Tibial artery (tissue), 4 donors: ENCODE measurements around the gene KRTAP1-5.
"Not testable (repeated sequence)": the region's sequence is repeated elsewhere in the genome, so short reads cannot be mapped to it uniquely, and the experiment has no call there.

Experiments
- DNase-seq, 2 donors: peaks; one replicate each; pipeline ENCODE4 v3.0.0-alpha.2; 2019
- H3K27ac ChIP-seq, 2 donors: fragments of 200-600 bp; sonication (generic) in 1 of 2; 1 replicate in 1 of 2; 2 replicates in 1 of 2; pipeline ENCODE4 v1.5.1; 2018 to 2019; ENCODE audit warnings: mild to moderate bottlenecking in 1 of 2
- H3K27me3 ChIP-seq, 2 donors: fragments of 200-600 bp; sonication (generic) in 1 of 2; one replicate each; pipeline versions ENCODE4 v1.5.1 to v1.6.0; 2016 to 2019
- H3K36me3 ChIP-seq, 3 donors: fragments of 200-600 bp; sonication (generic) in 2 of 3; one replicate each; pipeline ENCODE4 v1.5.1; 2016 to 2019; ENCODE audit warnings: mild to moderate bottlenecking in 2 of 3
- H3K4me1 ChIP-seq, 4 donors: fragments of 200-600 bp; sonication (generic) in 2 of 4; 1 replicate in 3 of 4; 2 replicates in 1 of 4; pipeline ENCODE4 v1.5.1; 2016 to 2019
- H3K4me3 ChIP-seq, 2 donors: fragments of 200-600 bp; sonication (generic) in 1 of 2; 1 replicate in 1 of 2; 2 replicates in 1 of 2; pipeline ENCODE4 v1.5.1; 2018 to 2019; ENCODE audit warnings: mild to moderate bottlenecking in 2 of 2
- H3K9me3 ChIP-seq, 3 donors: fragments of 200-600 bp; sonication (generic) in 1 of 3; one replicate each; pipeline ENCODE4 v1.5.1; 2016 to 2019
- intact Hi-C: fragments of 100-400 bp; cut with DNase I; formaldehyde crosslinking; loops from one replicate; pipeline ENCODE4 v1.15.0; 2023; ENCODE audit warnings: low total_unique reads
- TF ChIP-seq, protein P1 (sequence below), 2 experiments: fragments of 200-600 bp in 1 of 2; fragments of 450-650 bp in 1 of 2; IDR thresholded peaks; one replicate each; pipeline ENCODE4 v1.5.1; 2017 to 2019; ENCODE audit warnings: antibody characterized with exemption in 2 of 2, mild to moderate bottlenecking in 1 of 2, moderate library complexity in 1 of 2

Gene KRTAP1-5

DNA sequence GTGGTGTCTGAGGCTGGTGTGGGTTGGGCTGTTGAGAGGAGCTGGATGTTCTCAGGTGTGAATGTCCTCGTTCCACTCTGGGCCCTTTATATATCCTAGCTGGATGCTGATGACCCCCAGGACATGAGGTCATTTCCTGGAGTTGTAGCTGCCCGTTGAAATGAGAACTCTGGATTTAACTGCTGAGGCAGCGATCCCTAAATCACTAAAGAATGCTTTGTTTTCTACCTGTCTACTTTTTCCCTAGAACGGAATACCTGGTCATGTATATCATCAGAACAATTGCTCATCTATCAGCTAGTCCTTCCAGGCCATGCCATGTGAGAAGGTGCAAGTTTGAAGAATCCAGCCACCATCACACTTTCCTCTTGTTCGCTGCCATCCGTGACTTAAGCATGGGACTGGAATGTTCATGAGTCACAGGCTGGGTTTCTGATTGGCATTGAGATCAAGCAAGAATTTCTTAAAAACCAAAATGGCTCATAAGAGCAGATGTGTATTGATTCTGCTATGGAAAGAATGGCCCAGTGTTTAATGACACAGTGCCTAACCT, 33.1 kb upstream of the KRTAP1-5 start, which contains the start of gene KRTAP2-3:
Gene KRTAP2-3 (minus strand): TSS at position 63 of the 553 bp plus-strand sequence. CDS start 64 bp downstream, outside the sequence.
- Histone ChIP-seq H3K27ac (peak within 1 kb of the TSS in 1 of 2 donors; percentile 57), H3K4me1 (peaks cover 0 to 34% (median 11%) of the 10 kb centered on the region in 4 donors), H3K36me3 (no peaks in the 10 kb centered on the region), H3K9me3 (no peaks in the 10 kb centered on the region), H3K4me3 (no peak within 1 kb of the TSS), H3K27me3 (no peaks in the 10 kb centered on the region)
- TF ChIP-seq, protein P1, sequence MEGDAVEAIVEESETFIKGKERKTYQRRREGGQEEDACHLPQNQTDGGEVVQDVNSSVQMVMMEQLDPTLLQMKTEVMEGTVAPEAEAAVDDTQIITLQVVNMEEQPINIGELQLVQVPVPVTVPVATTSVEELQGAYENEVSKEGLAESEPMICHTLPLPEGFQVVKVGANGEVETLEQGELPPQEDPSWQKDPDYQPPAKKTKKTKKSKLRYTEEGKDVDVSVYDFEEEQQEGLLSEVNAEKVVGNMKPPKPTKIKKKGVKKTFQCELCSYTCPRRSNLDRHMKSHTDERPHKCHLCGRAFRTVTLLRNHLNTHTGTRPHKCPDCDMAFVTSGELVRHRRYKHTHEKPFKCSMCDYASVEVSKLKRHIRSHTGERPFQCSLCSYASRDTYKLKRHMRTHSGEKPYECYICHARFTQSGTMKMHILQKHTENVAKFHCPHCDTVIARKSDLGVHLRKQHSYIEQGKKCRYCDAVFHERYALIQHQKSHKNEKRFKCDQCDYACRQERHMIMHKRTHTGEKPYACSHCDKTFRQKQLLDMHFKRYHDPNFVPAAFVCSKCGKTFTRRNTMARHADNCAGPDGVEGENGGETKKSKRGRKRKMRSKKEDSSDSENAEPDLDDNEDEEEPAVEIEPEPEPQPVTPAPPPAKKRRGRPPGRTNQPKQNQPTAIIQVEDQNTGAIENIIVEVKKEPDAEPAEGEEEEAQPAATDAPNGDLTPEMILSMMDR (IDR thresholded peaks at IDR 0.05), result no peak
- intact Hi-C loops, result no loop called here
- DNase-seq, result no peak

DNA sequence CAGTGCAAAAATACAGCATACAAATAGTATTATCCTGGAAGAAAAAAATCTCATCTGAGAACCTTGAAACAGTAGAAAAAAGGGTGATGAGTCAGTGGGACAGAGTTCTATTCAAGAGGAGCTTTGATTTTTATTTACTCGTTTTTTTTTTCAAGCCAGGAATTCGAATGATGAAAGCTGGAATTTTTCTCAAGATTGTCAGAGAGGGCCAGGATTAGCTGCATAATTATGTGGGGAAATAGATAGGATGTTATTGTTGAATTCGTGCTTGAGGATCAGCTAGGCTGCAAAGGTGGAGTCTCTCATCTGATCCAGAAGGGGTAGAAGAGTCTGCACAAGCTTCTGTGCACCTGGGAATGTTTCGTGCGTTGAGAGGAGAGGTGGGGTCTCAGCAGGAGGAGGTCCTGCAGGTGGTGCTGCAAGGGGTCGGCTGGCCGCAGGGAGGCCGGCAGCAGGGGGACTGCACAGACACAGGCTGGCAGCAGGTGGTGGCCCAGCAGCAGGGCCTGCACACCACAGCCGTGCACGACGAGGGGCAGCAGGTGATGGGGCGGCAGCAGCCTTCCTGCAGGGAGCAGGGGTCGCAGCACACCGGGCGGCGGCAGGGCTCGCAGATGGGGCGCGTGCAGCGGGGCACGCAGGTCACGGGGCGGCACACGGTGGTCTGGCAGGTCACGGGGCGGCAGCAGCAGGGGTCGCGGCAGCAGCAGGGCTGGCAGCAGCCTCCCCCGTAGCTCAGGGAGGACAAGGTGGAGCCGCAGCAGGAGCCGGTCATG, 32.5 kb upstream of the KRTAP1-5 start:
- H3K27me3 ChIP-seq, intact Hi-C loops, H3K36me3 ChIP-seq, DNase-seq, H3K9me3 ChIP-seq, H3K27ac ChIP-seq, H3K4me3 ChIP-seq: not testable (repeated sequence)
- peaks cover 0 to 34% (median 11%) of the 10 kb centered on the region in 4 donors for H3K4me1 ChIP-seq

DNA sequence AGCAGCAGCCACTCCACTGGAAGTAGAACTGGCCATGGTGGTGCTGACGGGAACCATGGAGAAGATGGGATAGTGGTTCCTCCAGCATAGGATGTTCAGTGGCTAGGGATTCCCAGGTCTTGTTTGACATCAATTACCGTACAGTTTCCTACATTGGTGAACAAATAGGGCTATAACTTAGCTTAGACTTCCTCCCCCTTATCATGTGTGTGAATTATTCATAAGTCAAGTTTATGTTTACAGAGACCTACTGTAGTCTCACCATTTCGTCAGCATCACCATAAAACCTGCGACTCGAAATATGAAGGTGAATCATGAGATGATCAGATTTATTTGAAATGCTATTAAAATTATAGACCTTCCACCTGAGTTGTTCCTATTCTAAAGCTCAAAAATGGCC, 31.7 kb upstream of the KRTAP1-5 start:
- intact Hi-C loops, result no loop called here
- no peaks in the 10 kb centered on the region for H3K36me3 ChIP-seq
- H3K4me1 ChIP-seq, result peaks cover 0 to 34% (median 11%) of the 10 kb centered on the region in 4 donors
- H3K4me3 ChIP-seq, result no peak overlapping the region
- TF ChIP-seq, protein P1 (IDR thresholded peaks at IDR 0.05), result no peak
- H3K27ac ChIP-seq, result no peak overlapping the region
- no peaks in the 10 kb centered on the region for H3K9me3 ChIP-seq
- DNase-seq, result no peak
- no peaks in the 10 kb centered on the region for H3K27me3 ChIP-seq

DNA sequence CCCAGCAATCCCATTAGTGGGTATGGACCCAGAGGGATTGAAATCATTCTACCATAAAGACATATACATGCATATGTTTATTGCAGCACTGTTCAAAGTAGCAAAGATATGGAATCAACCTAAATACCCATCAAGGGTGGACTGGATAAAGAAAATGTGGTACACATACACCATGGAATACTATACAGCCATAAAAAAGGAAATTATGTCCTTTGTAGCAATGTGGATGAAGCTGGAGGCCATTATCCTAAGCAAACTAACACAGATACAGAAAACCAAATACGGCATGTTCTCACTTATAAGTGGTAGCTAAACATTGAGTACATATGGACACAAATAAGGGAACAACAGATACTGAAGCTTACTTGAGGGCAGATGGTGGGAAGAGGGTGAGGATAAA, 30.5 kb upstream of the KRTAP1-5 start:
- H3K27me3 ChIP-seq, result no peaks in the 10 kb centered on the region
- no peaks in the 10 kb centered on the region for H3K9me3 ChIP-seq
- intact Hi-C loops, result no loop called here
- peaks cover 0 to 25% (median 11%) of the 10 kb centered on the region in 4 donors for H3K4me1 ChIP-seq
- TF ChIP-seq, protein P1 (IDR thresholded peaks at IDR 0.05), result no peak
- no peak overlapping the region for H3K27ac ChIP-seq
- no peak overlapping the region for H3K4me3 ChIP-seq
- no peaks in the 10 kb centered on the region for H3K36me3 ChIP-seq
- DNase-seq, result no peak

DNA sequence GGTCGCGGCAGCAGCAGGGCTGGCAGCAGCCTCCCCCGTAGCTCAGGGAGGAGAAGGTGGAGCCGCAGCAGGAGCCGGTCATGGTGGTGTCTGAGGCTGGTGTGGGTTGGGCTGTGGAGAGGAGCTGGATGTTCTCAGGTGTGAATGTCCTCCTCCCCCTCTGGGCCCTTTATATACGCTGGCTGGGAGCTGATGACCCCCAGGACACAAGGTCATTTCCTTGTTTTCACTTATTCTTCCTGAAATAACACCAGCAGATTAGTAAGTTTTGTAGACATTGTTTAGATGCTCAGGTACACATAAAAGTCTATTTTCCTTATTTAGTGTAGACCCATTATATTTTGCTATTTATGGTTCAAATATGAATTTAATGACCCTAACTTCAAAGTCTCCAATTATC, 28.1 kb upstream of the KRTAP1-5 start, which contains the start of gene KRTAP2-2:
Gene KRTAP2-2 (minus strand): TSS at position 101 of the 400 bp plus-strand sequence. CDS start 19 bp downstream, at position 82.
- DNase-seq, H3K27me3 ChIP-seq, H3K4me3 ChIP-seq, intact Hi-C loops, H3K36me3 ChIP-seq, H3K27ac ChIP-seq, H3K9me3 ChIP-seq, H3K4me1 ChIP-seq: not testable (repeated sequence)

DNA sequence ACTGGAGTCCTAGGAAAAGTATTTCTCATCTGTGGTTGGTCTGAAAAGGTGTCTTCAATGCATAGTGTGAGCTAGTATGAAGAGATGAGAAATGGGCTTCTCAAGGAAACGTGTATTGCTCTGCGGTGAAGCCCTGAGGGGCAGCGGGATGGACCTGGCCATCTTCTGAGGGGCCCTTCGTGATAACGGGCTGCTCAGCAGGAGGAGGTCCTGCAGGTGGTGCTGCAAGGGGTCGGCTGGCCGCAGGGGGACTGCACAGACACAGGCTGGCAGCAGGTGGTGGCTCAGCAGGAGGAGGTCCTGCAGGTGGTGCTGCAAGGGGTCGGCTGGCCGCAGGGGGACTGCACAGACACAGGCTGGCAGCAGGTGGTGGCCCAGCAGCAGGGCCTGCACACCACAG, 27.5 kb upstream of the KRTAP1-5 start:
- H3K4me1 ChIP-seq, DNase-seq, H3K9me3 ChIP-seq, H3K36me3 ChIP-seq, H3K4me3 ChIP-seq, H3K27me3 ChIP-seq, intact Hi-C loops, H3K27ac ChIP-seq: not testable (repeated sequence)

DNA sequence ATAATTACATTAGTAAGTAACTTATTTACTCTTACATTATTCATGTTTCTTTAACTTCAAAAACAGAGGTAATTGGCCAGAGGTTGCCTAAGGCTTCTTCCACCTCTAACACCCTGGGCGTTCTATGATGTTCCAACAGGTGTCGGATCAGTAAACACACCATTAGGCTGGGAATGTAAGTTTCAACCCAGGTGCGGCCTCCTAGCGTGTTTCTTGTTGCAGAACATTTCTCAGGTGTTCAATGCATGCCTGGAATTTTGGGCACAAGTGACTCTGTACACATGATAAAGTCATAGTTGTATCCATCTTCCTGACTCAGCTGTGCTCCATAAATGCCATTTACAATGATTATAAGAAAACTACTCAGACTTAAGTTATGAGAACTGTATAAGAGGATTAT, 27.0 kb upstream of the KRTAP1-5 start:
- no peak for DNase-seq
- Histone ChIP-seq H3K27me3 (no peaks in the 10 kb centered on the region), H3K36me3 (no peaks in the 10 kb centered on the region), H3K9me3 (no peaks in the 10 kb centered on the region), H3K4me1 (no peaks in the 10 kb centered on the region), H3K4me3 (no peak overlapping the region), H3K27ac (no peak overlapping the region)
- TF ChIP-seq, protein P1 (IDR thresholded peaks at IDR 0.05), result no peak
- intact Hi-C loops, result no loop called here
